ENCODE data around the gene EXOC3L4. TPM values are rescaled to one million over a fixed set of nuclear protein-coding genes. Genes with fewer than 3 reads are reported as not detected.

EXOC3L4 gene
- total and polyA plus RNA-seq, 2 donors (not counting 1 experiment from before 2014, with no cell fraction given), result not detected

DNA sequence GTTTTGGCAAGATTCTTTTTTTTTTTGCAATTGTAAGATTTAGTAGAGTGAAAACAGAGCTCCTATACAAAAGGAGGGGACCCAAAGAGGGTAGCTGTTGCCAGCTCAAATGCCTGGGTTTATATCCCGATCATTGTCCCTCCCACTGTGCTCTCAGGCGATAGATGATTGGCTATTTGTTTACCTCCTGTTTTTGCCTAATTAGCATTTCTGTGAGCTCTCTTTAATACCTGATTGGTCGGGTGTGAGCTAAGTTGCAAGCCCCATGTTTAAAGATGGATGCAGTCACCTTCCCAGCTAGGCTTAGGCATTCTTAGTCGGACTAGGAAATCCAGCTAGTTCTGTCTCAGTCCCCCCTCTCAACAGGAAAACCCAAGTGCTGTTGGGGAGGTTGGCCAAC, 1.9 kb downstream of the EXOC3L4 start:
- 90% methylated on average over 4 of the region's 4 CpGs for WGBS (ENCODE audit: insufficient coverage)
- DNase-seq (no peak), ATAC-seq (ENCODE audit: low read depth) (no peak)
- H4K20me1 ChIP-seq (ENCODE audit: control insufficient read depth, insufficient read depth, low read length, poor library complexity, severe bottlenecking), result no peaks in the 10 kb centered on the region
- ChIA-PET CTCF (interaction anchor here (1.4 to 3.5 kb wide), 2 partner anchors 8 to 403 kb away, joined by 4 to 40 read pairs; no protein-coding TSS in a partner anchor), POLR2A (interaction anchor here (0.6 kb wide), 1 partner anchor 10 kb away, joined by 4 read pairs; no protein-coding TSS in a partner anchor)
- no peak overlapping the region for H3K4me3 ChIP-seq (ENCODE audit: control extremely low read depth in 1 of 5, extremely low read depth in 1 of 5, insufficient read depth in 1 of 5, low read depth in 2 of 5, low read length in 4 of 5)
- no peaks in the 10 kb centered on the region for H3K36me3 ChIP-seq (replicated peaks in 1 of 2; ENCODE audit: control extremely low read depth in 1 of 2, control insufficient read depth in 1 of 2, extremely low read depth in 1 of 2, insufficient read depth in 2 of 2, low read length in 1 of 2)
- Mint-ChIP-seq H3K27ac (no peak overlapping the region), H3K4me3 (no peak overlapping the region), H3K4me1 (peaks cover 14% of the 10 kb centered on the region), H3K27me3 (peaks cover 7% of the 10 kb centered on the region), H3K9me3 (ENCODE audit: insufficient read depth) (no peaks in the 10 kb centered on the region)
- no peak overlapping the region for H3K4me2 ChIP-seq (replicated peaks; ENCODE audit: low read depth, low read length, poor library complexity, severe bottlenecking)
- H3K79me2 ChIP-seq (ENCODE audit: control insufficient read depth, insufficient read depth, low read length), result no peaks in the 10 kb centered on the region
- no peak overlapping the region for H3K27ac ChIP-seq (ENCODE audit: low read length in 2 of 2)
- no peaks in the 10 kb centered on the region for H3K9me3 ChIP-seq (ENCODE audit: control extremely low read depth in 1 of 3, control insufficient read depth in 2 of 3, insufficient read depth in 1 of 3, low read length in 2 of 3)
- H3K9ac ChIP-seq (ENCODE audit: low read length), result no peak overlapping the region
- intact Hi-C loops (cut with micrococcal nuclease), result no loop called here
- H3K4me1 ChIP-seq (ENCODE audit: control insufficient read depth in 2 of 2, insufficient read depth in 2 of 2, low read length in 2 of 2), result peaks cover 13 to 25% of the 10 kb centered on the region in 2 donors
- H3K27me3 ChIP-seq (replicated peaks in 1 of 4; ENCODE audit: control extremely low read depth in 1 of 4, control insufficient read depth in 3 of 4, insufficient read depth in 4 of 4, low read length in 3 of 4), result peaks cover 0 to 11% (median 1%) of the 10 kb centered on the region in 4 experiments
- TF ChIP-seq EZH2 (IDR thresholded peaks at IDR 0.05; ENCODE audit: borderline replicate concordance, insufficient read depth, low read depth, low read length, poor library complexity, severe bottlenecking), result no peak
- no peak overlapping the region for H2AFZ ChIP-seq (ENCODE audit: insufficient read depth, low read depth, low read length, poor library complexity, severe bottlenecking)

DNA sequence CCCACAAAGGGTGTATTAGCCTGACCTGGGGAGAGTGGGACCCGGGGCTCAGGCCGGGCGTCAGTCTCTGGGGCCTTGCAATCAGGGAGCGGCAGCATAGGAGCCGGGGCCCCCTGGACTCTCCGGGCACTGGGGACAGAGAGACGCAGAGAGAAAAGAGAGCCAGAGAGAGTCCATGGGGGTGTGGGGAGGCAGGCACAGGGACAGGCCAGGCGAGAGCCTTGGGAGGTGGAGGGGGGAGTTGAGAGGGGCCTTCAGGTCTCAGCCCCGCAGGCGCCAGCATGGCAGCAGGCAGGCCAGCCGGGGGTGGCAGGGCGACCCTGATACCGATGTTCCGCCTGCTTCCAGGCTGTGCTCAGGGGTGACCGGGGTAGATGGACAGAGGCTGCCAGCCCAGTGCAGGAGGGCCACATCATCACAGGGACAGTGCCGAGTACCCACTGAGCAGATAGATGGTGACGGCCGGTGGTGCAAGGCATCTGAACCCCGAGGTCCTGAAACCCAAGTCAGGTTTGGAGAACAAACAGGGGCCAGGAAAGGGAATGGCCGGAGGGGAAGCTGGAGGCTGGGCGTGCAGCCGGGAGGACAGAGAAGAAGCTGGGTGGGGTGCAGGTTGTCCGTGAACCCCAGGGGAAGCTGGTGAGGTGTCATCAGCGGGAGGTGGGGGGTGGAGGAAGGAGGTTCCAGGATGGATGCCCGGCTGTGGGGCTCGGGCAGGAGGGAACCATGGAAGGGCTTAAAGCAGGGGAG, 2.9 kb downstream of the EXOC3L4 start:
- no peak for ATAC-seq (ENCODE audit: low read depth)
- intact Hi-C loops (cut with micrococcal nuclease), result no loop called here
- DNase-seq, result no peak
- Histone ChIP-seq H3K79me2 (ENCODE audit: control insufficient read depth, insufficient read depth, low read length) (no peaks in the 10 kb centered on the region), H3K4me2 (replicated peaks; ENCODE audit: low read depth, low read length, poor library complexity, severe bottlenecking) (no peak overlapping the region), H3K27me3 (replicated peaks in 1 of 4; ENCODE audit: control extremely low read depth in 1 of 4, control insufficient read depth in 3 of 4, insufficient read depth in 4 of 4, low read length in 3 of 4) (peaks cover 0 to 11% (median 3%) of the 10 kb centered on the region in 4 experiments), H4K20me1 (ENCODE audit: control insufficient read depth, insufficient read depth, low read length, poor library complexity, severe bottlenecking) (no peaks in the 10 kb centered on the region), H3K4me1 (ENCODE audit: control insufficient read depth in 2 of 2, insufficient read depth in 2 of 2, low read length in 2 of 2) (peaks cover 16 to 21% of the 10 kb centered on the region in 2 donors), H3K9ac (ENCODE audit: low read length) (no peak overlapping the region), H2AFZ (ENCODE audit: insufficient read depth, low read depth, low read length, poor library complexity, severe bottlenecking) (no peak overlapping the region), H3K4me3 (ENCODE audit: control extremely low read depth in 1 of 5, extremely low read depth in 1 of 5, insufficient read depth in 1 of 5, low read depth in 2 of 5, low read length in 4 of 5) (no peak overlapping the region), H3K27ac (ENCODE audit: low read length in 2 of 2) (no peak overlapping the region), H3K36me3 (replicated peaks in 1 of 2; ENCODE audit: control extremely low read depth in 1 of 2, control insufficient read depth in 1 of 2, extremely low read depth in 1 of 2, insufficient read depth in 2 of 2, low read length in 1 of 2) (no peaks in the 10 kb centered on the region), H3K9me3 (ENCODE audit: control extremely low read depth in 1 of 3, control insufficient read depth in 2 of 3, insufficient read depth in 1 of 3, low read length in 2 of 3) (peaks cover 0 to under 1% (median 0%) of the 10 kb centered on the region in 3 donors)
- ChIA-PET CTCF (interaction anchor here (3.5 kb wide), 1 partner anchor 7 kb away, joined by 40 read pairs; no protein-coding TSS in a partner anchor), POLR2A (no interaction called here)
- peaks cover 10% of the 10 kb centered on the region for H3K27me3 Mint-ChIP-seq
- TF ChIP-seq EZH2 (IDR thresholded peaks at IDR 0.05; ENCODE audit: borderline replicate concordance, insufficient read depth, low read depth, low read length, poor library complexity, severe bottlenecking) (no peak), CTCF (IDR thresholded peaks at IDR 0.05) (no peak)
- no peak overlapping the region for H3K4me3 Mint-ChIP-seq
- H3K27ac Mint-ChIP-seq, result no peak overlapping the region
- H3K4me1 Mint-ChIP-seq, result peaks cover 16% of the 10 kb centered on the region
- WGBS (ENCODE audit: insufficient coverage), result 90% methylated on average over 25 of the region's 26 CpGs
- H3K9me3 Mint-ChIP-seq (ENCODE audit: insufficient read depth), result no peaks in the 10 kb centered on the region

Data from B cell (primary cell).